Measurements from ENCODE around the gene CAB39.
"Not testable (repeated sequence)": the region's sequence is repeated elsewhere in the genome, so short reads cannot be mapped to it uniquely, and the experiment has no call there.

Gene CAB39

GRCh38 chr2:230684270-230685168, 28.1 kb upstream of the CAB39 start:
- DNase-seq = no peak

DNA sequence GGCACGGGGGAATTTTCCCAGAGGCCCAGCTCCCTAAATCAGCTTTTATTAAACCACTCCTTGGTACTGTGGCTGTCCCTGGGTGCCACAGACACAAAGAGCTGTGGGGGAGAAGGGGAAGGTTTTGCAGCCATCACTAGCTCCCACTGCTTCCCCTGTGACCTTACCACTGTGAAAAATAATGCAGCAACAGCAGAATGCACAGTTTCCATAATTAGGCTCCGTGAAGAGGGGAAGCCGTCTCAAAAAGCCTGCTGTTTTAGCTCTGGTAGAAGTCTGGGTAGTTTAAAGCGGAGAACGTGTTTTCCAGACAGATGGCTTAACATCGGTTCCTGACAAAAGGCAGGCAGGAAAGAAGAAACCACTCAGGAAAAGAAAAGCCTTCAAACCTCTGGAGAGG, 27.5 kb upstream of the CAB39 start:
- no peak for DNase-seq

- no peak for DNase-seq
Observed at GRCh38 chr2:230687498-230687897, 25.1 kb upstream of the CAB39 start.

DNA sequence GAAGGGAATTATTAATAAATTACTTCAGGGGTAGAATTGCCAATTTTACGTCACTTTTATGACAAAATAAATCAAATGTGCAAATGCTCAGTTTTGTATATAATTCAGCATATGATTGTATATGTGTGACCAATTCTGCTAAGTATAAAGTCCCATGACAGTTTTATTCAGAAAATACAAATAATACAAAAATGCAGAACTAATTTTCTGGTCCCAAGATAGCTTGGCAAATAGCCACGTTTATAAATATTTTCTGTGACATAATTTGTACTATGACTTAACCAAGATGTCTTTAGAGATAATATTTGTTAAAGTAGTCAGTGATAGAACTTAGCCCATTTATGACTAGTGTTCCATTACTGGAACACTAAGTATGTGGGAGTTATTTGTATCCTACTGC, 24.2 kb upstream of the CAB39 start:
- DNase-seq = no peak

GRCh38 chr2:230690439-230690838, 22.2 kb upstream of the CAB39 start:
- no peak for DNase-seq

DNA sequence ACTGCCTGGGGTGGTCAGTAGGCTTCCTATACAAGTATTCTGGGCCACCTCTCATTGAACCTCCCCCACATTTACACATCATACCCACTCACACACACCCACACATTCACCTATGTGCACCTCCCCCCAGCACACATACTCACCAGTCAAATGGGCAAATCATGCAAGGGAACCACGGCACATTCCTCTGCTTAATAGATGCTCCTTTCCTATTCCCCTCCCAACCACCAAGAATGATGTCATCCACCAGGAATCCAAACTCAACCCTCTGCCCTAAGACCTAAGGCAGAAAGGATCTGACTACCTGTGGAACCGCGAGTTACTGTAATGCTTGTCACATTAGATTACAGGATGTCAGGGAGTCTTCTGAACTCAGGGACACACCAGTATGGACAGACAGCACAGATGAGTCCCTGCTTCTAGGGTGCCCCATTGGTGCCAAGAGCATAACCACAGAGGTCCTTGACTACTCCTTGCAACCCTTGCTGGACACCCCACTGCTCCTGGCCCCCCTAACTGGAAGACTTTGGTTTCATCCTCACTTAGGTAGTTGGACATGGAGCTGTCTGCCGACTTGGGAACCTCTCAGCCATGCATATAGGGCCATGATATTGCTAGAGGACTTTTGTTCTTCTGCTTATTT, 21.5 kb upstream of the CAB39 start:
- DNase-seq = no peak

DNA sequence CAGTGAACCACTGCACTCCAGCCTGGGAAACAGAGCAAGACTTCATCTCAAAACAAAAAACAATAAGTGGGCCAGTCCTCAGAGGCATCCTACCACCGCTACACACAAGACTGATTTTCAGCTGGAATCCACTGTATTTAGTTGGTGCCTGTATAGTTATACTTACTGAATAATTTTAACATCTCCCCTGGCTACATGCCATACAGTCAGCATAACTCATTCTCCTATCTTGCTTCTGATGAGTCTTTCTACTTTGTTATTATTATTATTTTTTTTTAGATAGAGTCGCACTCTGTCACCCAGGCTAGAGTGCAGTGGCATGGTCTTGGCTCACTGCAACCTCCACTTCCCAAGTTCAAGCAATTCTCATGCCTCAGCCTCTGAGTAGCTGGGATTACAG, 19.9 kb upstream of the CAB39 start:
- no peak for DNase-seq

- DNase-seq = no peak
Observed at GRCh38 chr2:230693411-230693810, 19.2 kb upstream of the CAB39 start.

DNA sequence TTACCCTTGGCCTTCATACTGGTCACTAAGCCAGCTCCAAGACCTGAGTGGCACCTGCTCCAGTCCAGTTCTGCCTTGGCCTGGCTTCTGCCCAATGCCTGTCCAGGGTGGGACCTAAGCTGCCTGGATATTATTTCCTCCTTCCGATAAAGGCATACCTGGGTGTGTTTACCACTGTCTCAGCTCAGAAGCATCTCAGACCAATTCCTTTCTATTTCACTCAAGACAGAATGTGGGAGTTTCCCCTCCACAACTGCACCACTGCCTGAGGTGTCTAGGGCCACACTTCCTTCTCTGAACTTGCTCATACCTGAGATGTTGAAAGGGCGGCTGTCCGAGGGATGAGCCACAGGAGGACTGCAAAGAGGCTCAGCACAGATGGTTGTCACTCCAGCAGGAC, 18.4 kb upstream of the CAB39 start:
- peak; percentile 23 for DNase-seq

DNA sequence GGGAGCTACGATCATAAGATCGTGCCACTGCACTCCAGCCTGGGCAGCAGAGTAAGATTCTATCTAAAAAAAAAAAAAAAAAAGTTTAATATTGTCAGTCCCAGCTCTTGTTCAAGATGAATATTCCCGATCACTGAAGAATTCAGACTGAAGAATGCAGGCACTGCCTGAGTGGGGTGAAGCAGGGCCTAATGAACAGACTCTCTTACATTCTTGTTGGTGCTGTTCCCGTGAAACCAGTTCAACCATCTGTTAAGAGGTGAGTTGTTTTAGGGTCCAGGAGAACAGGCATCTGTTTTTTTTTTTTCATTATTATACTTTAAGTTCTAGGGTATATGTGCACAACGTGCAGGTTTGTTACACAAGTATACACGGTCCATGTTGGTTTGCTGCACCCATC, 17.1 kb upstream of the CAB39 start:
- DNase-seq = no peak

DNA sequence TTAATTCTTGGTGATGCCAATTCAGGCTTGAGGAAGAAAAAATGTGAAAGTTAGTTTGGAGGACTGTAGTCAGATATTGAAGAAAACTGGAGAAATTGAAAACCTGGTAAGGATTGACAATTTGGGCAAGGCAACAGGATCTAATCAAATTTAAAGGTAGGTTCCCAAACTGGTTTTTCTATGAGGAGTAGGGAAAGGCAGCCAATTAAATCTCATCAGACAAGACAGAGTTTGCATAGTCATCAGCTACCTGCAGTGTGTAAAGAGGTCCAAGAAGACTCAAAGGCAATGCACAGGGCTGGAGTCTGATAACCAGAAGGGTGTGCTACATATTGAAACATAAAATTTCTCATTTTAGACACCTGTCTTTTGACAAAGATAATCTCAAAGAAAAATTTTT, 16.0 kb upstream of the CAB39 start:
- no peak for DNase-seq

DNA sequence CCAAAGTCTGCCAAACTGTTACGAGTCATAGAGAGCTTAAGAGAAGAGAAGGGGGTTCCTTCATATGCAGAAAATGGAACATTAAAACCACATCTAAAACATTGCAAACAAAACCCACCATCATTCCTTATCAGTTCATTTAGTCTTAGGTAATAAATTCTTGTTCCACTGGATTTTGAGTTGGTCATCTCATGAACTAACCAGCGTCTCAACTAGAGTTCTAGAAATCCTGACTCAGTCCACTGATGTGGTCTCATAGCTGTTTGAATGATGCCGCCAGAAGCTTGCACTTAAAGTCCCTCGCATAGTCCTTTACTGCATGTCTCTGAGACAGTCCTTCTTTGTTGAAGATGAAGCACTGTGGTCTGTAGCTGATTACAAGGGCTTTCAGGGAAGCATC, 15.0 kb upstream of the CAB39 start:
- DNase-seq = no peak

DNA sequence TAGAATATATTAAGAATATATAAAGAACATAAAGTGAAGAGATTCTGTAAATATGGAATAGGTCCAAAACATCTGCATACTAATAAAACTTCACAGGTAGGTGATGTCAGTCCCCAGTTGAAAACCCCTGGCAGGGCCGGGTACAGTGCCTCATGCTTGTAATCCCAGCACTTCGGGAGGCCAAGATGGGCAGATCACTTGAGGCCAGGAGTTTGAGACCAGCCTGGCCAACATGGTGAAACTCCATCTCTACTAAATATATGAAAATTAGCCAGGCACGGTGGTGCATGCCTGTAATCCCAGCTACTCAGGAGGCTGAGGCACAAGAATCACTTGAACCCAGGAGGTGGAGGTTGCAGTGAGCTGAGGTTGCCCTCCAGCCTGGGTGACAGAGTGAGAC, 13.9 kb upstream of the CAB39 start:
- not testable (repeated sequence) for DNase-seq

GRCh38 chr2:230700447-230700846, 12.2 kb upstream of the CAB39 start:
- no peak for DNase-seq

GRCh38 chr2:230701308-230701707, 11.3 kb upstream of the CAB39 start:
- no peak for DNase-seq

GRCh38 chr2:230702457-230702856, 10.2 kb upstream of the CAB39 start:
- DNase-seq = not testable (repeated sequence)

GRCh38 chr2:230703514-230703913, 9.1 kb upstream of the CAB39 start:
- no peak for DNase-seq

GRCh38 chr2:230706053-230706521, 6.6 kb upstream of the CAB39 start:
- no peak for DNase-seq

- no peak for DNase-seq
Observed at GRCh38 chr2:230706966-230707365, 5.7 kb upstream of the CAB39 start.

DNA sequence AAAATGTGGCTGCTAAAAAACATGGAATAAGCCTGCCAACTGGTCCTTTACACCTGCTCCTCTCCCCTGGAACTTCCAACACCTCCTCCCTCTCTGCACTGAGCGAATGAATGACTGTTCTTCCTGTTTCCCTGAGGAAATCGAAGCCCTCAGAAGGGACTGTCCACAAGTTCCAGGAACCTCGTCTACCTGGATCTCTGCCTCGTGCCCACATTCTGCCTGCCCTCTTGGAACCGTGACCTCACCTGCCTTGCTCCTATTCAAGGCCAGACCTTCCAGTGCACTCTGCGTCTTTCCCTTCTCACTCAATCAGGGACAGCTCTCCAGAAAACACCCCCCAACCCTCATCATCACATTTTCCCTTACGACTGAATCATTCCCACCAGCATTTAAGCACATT, 4.4 kb upstream of the CAB39 start:
- DNase-seq = no peak

GRCh38 chr2:230711224-230711623, 1.4 kb upstream of the CAB39 start:
- DNase-seq = no peak

DNA sequence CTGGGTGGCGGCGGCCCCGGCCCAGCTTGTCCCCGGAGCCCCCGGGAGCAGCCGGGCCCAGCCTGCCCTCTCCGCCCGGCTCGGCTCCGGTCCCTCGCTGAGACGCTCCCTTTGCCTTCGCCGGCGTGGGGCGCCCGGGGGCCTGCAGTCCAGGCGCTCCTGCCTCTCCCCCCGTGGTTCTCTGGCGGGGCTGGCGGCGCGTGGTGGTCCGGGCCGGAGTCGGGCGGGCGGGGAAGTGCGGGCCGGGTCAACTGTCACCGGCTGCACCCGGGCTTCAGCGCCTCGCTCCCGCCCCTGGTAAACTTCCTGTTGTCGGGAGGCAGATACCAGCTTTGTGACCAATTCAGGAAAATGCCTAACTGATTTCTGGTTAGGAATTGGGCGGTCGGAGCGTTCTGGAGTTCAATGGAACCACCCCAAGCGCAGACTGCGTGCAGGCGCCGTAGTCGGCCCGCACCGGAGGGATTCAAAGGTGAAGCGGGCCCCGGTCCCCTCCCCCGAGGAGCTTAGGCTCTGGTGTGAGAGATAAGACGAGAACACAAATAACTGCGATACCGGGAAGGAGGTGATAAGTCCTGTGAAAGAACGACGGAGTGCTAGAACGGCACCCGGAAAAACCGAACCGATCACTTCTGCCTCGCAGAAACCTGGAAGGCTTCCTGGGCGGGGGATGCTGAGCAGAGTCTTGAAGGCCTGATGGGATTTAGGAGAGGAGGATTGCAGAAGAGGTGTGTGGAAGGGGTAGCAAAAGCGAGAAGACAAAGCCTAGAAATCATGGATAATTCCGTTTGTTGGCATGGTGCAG, 891 bp downstream of the CAB39 start:
- DNase-seq = peak; percentile 66

GRCh38 chr2:230714136-230714480, 1.5 kb downstream of the CAB39 start:
- DNase-seq = peak; percentile 51

GRCh38 chr2:230715201-230715600, 2.6 kb downstream of the CAB39 start:
- no peak for DNase-seq

Data from activated CD4-positive, alpha-beta T cell treated with anti-CD3 and anti-CD28 coated beads for 48 hours (primary cell).